HUDEP-2 (cell line): Measurements from ENCODE around the gene DNAH2.

Source experiments
- DNase-seq, 76 experiments: peaks; one replicate each; lab custom pipeline; 2025; ENCODE audit not compliant: unreplicated experiment in 76 of 76; lab: John Stamatoyannopoulos, UW

The DNAH2 gene

DNA sequence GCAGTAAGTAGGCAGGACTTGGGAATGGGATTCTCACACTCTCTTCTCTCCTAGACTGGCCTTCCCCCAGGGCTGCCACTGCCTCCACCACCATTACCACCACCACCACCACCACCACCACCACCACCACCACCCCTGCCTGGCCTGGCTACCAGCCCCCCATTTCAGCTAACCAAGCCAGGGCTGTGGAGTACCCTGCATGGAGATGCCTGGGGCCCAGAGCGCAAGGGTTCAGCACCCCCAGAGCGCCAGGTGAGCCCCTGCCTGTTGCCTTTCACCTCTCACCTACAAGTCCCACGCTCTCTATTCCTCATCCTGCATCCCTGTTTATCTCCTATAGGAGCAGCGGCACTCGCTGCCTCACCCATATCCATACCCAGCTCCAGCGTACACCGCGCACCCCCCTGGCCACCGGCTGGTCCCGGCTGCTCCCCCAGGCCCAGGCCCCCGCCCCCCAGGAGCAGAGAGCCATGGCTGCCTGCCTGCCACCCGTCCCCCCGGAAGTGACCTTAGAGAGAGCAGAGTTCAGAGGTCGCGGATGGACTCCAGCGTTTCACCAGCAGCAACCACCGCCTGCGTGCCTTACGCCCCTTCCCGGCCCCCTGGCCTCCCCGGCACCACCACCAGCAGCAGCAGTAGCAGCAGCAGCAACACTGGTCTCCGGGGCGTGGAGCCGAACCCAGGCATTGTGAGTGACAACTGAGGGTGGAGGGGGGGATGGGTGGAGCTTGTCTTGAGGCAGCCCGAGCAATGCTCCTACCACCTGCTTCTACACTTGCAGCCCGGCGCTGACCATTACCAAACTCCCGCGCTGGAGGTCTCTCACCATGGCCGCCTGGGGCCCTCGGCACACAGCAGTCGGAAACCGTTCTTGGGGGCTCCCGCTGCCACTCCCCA is 129.5 kb downstream of the DNAH2 start:
- DNase-seq = no peak

DNA sequence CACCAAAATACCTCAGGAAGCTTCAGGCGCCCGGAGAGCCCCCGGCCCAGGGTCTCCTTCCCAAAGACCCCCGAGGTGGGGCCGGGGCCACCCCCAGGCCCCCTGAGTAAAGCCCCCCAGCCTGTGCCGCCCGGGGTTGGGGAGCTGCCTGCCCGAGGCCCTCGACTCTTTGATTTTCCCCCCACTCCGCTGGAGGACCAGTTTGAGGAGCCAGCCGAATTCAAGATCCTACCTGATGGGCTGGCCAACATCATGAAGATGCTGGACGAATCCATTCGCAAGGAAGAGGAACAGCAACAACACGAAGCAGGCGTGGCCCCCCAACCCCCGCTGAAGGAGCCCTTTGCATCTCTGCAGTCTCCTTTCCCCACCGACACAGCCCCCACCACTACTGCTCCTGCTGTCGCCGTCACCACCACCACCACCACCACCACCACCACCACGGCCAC is 130.6 kb downstream of the DNAH2 start:
- no peak for DNase-seq

DNA sequence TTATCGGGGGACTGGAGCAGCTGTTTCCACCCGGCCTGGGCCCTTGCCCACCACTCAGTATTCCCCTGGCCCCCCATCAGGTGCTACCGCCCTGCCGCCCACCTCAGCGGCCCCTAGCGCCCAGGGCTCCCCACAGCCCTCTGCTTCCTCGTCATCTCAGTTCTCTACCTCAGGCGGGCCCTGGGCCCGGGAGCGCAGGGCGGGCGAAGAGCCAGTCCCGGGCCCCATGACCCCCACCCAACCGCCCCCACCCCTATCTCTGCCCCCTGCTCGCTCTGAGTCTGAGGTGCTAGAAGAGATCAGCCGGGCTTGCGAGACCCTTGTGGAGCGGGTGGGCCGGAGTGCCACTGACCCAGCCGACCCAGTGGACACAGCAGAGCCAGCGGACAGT is 131.2 kb downstream of the DNAH2 start:
- DNase-seq = no peak

DNA sequence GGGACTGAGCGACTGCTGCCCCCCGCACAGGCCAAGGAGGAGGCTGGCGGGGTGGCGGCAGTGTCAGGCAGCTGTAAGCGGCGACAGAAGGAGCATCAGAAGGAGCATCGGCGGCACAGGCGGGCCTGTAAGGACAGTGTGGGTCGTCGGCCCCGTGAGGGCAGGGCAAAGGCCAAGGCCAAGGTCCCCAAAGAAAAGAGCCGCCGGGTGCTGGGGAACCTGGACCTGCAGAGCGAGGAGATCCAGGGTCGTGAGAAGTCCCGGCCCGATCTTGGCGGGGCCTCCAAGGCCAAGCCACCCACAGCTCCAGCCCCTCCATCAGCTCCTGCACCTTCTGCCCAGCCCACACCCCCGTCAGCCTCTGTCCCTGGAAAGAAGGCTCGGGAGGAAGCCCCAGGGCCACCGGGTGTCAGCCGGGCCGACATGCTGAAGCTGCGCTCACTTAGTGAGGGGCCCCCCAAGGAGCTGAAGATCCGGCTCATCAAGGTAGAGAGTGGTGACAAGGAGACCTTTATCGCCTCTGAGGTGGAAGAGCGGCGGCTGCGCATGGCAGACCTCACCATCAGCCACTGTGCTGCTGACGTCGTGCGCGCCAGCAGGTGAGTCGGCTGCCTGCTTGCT is 131.7 kb downstream of the DNAH2 start:
- DNase-seq = no peak

DNA sequence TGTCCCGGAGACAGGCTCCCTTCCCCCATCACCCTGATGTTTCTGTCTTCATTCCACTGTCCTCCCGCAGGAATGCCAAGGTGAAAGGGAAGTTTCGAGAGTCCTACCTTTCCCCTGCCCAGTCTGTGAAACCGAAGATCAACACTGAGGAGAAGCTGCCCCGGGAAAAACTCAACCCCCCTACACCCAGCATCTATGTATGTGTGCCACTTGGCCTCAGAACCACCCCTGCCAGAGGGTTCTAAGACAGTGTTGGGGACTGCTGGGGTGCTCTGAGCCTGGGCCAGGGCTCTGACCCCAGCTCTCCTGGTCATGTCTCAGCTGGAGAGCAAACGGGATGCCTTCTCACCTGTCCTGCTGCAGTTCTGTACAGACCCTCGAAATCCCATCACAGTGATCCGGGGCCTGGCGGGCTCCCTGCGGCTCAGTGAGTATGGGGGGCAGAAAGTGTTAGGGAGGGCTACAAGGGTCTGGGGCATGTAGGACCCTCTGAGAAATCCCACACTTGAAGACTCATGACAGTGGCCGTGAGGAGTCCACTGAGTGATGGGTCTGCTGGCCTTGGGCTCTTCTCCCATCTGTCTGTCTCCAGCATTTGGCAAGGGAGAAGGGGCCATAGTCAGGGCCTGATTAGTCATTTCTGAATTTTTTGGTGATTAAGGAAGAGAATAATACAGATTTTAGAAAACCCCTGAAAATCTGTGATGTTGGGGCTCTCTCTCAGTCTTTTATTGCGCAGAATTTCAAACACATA is 132.4 kb downstream of the DNAH2 start:
- no peak for DNase-seq

DNA sequence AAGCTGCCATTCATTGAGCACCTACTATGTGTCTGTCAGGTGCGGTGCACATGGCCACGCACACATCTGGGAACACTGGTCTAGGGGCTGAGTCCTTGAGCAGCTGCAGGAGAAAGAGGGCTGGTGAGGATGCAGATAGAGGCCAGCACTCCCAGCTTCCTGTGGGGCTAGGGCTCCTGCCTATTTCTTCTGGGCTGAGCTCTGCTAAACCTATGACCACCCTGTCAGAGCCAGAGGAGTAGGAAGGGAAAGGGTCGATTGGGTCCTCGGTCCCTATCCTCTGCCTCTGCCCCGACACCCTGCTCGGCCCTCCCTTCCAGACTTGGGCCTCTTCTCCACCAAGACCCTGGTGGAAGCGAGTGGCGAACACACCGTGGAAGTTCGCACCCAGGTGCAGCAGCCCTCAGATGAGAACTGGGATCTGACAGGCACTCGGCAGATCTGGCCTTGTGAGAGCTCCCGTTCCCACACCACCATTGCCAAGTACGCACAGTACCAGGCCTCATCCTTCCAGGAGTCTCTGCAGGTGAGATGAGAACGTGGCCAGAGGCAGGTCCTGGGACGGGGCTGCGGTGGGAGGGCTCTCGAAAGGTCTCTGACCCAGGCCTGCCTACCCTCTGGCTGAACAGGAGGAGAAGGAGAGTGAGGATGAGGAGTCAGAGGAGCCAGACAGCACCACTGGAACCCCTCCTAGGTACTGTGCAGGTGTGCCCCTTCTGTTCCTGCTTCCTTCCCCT is 133.3 kb downstream of the DNAH2 start:
- no peak for DNase-seq

DNA sequence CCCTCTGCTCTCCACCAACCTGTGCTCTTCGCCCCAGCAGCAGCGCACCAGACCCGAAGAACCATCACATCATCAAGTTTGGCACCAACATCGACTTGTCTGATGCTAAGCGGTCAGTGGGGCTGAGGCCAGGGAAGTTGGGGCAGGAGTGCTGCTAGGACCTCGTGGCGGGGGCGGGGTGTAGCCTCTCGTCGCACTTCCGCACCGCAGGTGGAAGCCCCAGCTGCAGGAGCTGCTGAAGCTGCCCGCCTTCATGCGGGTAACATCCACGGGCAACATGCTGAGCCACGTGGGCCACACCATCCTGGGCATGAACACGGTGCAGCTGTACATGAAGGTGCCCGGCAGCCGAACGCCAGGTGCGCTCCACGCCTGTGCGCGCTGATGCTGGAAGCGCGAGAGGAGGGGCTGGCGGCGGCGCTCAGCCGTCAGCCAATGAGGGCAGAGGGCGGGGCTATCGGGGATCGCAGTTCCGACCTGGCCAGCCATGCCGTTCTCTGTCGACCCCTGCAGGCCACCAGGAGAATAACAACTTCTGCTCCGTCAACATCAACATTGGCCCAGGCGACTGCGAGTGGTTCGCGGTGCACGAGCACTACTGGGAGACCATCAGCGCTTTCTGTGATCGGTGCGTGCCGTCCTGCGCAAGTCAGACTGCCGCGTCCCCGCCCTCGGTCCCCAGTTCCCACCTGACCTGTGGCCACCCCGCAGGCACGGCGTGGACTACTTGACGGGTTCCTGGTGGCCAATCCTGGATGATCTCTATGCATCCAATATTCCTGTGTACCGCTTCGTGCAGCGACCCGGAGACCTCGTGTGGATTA is 134.1 kb downstream of the DNAH2 start:
- peak in 64 of 76 experiments; percentile 51 to 92 (median 82) for DNase-seq

DNA sequence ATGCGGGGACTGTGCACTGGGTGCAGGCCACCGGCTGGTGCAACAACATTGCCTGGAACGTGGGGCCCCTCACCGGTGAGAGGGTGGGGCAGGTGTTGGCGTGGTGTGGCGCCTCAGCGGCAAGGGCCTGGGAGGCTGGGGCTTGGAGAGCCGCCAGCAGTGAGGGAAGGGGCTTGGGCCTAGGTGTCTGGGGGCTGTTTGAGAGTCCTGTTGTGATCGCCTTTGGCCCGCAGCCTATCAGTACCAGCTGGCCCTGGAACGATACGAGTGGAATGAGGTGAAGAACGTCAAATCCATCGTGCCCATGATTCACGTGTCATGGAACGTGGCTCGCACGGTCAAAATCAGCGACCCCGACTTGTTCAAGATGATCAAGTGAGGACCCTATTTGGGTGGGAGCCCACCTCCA is 134.7 kb downstream of the DNAH2 start:
- no peak for DNase-seq

DNA sequence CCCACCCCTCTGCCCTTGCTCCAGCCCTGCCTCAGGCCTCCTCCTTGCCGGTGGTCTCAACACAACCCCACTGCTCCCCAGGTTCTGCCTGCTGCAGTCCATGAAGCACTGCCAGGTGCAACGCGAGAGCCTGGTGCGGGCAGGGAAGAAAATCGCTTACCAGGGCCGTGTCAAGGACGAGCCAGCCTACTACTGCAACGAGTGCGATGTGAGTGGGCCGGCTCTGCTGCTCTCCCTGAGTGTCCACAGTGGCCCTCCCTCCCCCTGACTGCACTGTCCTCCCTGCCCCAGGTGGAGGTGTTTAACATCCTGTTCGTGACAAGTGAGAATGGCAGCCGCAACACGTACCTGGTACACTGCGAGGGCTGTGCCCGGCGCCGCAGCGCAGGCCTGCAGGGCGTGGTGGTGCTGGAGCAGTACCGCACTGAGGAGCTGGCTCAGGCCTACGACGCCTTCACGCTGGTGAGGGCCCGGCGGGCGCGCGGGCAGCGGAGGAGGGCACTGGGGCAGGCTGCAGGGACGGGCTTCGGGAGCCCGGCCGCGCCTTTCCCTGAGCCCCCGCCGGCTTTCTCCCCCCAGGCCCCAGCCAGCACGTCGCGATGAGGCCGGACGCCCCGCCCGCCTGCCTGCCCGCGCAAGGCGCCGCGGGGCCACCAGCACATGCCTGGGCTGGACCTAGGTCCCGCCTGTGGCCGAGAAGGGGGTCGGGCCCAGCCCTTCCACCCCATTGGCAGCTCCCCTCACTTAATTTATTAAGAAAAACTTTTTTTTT is 135.6 kb downstream of the DNAH2 start:
- DNase-seq = no peak

DNA sequence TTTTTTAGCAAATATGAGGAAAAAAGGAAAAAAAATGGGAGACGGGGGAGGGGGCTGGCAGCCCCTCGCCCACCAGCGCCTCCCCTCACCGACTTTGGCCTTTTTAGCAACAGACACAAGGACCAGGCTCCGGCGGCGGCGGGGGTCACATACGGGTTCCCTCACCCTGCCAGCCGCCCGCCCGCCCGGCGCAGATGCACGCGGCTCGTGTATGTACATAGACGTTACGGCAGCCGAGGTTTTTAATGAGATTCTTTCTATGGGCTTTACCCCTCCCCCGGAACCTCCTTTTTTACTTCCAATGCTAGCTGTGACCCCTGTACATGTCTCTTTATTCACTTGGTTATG is 136.1 kb downstream of the DNAH2 start:
- DNase-seq = no peak

DNA sequence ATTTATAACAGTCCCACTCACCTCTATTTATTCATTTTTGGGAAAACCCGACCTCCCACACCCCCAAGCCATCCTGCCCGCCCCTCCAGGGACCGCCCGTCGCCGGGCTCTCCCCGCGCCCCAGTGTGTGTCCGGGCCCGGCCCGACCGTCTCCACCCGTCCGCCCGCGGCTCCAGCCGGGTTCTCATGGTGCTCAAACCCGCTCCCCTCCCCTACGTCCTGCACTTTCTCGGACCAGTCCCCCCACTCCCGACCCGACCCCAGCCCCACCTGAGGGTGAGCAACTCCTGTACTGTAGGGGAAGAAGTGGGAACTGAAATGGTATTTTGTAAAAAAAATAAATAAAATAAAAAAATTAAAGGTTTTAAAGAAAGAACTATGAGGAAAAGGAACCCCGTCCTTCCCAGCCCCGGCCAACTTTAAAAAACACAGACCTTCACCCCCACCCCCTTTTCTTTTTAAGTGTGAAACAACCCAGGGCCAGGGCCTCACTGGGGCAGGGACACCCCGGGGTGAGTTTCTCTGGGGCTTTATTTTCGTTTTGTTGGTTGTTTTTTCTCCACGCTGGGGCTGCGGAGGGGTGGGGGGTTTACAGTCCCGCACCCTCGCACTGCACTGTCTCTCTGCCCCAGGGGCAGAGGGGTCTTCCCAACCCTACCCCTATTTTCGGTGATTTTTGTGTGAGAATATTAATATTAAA is 136.7 kb downstream of the DNAH2 start:
- no peak for DNase-seq

DNA sequence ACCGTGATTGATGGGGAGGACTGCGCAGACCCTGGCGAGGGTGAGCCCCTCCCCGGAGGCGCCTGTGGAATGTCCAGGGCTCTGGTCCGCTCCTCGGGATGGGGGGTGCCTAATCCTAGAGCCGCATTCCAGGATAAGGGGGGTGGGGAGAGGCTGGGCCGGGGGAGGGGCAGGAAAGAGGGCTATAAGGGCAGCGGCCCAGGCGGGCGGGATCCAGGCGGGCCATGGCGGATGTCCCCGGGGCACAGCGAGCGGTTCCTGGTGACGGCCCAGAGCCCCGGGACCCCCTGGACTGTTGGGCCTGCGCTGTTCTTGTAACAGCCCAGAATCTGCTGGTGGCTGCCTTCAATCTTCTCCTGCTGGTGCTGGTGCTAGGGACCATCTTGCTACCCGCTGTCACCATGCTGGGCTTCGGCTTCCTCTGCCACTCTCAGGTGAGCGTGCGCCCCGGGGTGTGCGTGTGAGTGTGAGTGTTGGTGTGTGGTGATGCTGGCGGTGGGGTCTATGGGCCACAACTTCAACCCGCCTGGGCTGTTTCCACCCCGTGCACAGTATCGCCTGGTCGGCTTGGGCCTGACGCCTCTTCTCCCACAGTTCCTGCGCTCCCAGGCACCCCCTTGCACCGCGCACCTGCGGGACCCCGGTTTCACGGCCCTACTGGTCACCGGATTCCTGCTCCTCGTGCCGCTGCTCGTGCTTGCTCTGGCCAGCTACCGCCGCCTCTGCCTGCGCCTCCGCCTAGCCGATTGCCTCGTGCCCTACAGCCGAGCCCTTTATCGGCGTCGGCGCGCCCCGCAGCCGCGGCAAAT is 137.5 kb downstream of the DNAH2 start, which contains the start of gene TMEM88:
Gene TMEM88 (plus strand): TSS at position 216 of the 809 bp plus-strand sequence. CDS start 9 bp downstream, at position 225.
- DNase-seq = no peak

DNA sequence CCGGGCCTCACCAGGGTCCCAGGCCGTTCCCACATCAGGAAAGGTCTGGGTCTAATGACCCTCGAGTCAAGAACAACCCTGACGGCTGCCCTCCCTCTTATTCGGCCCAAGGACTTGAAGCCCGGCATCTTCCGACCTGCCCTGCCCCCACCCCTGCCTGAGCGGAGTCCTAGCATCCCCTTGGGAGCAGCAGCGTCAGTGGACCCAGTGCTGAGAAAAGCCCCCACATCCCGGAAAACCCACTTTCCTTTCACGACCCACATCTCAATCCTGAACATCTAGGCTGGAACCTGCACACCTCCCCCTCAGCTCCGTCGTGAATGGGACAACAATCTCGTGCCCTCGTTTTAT is 138.1 kb downstream of the DNAH2 start:
- no peak for DNase-seq

DNA sequence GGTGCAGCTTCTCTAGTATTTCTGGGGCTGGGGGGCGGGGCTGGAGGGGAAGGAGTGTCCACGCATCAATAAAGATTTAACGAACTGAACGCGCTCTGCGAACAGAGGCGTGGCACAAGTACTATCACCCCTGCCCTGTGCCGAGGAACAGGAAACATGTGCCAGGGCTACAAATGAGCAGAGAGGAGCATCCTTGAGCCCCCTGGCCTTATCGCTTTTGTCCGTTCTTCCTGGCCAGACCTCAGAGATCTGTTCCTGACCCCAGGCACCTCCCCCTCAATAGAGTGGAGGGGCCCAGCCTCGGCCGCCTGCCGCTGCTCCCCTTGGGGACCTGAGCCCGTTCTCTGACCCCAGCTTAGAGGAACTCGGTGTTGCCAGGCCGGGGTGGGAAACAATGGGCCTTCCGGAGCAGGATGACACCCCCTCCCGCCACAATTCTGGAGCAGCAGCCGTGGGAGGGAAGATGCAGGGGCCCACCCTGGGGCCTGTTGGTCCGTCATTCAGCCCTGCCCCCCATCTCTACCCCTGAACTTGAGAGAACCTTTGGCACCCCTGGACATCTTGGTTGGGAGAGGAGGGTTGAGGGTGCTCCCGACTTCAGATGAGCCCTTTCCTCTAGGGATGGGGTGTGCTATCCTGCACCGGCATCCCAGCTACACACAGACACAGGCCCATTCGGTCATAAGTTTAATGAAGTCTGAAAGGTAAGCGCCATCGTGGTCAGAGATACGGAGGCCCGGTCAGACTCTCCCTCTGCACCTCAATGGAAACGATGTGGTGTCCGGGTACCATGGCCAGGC is 138.7 kb downstream of the DNAH2 start:
- DNase-seq = peak in 51 of 76 experiments; percentile 5 to 63 (median 45)

DNA sequence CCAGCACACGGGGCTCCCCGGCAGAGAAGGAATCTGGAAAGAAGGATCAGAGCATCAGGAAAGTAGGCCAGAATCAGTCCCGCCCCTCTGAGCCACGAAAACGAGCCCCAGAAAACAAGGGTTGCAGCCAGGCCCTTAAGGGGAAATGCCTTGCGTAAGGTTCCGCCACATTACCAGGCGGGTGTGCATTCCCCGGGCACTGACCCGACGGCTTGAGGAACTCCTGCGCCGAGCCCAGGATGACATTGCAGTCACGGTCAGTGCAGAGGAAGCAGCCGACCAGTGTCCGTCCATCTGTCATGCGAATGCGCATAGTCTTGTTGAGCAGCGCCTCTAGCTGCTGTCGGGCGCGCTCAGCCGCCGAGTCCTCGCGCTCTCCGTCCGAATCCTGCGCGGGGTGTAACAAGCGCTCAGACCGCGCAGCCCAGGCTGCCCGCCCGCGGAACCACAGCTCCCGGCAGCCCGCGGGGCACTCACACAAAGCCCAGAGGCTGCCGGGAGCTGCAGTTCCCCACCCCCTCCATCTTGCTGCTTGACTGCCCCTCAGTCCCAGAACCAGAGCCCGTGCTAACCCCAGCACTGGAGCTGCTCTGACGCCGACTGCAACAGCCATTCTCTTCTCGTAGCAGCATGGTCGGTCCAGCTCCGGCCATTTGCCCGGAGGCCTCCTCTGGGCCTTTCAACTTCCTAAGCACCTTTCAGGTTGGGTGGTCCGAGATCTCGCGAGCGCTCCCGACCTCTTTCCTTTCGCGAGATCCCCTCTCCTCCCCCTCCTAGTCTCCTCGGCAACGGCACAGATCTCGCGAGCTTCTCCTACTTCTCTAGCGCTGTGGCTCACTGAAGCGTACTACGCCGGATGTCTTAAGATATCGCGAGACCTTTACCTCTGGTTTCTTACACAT is 139.5 kb downstream of the DNAH2 start, which contains the start of gene NAA38:
Gene NAA38 (minus strand): TSS at position 749 of the 902 bp plus-strand sequence. CDS start 96 bp downstream, at position 653.
- DNase-seq = peak in 74 of 76 experiments; percentile 62 to 99 (median 92)
